Upper lobe of left lung (tissue), 6 donors: ENCODE results near the gene G0S2. TPM values are rescaled to one million over a fixed set of nuclear protein-coding genes. Genes with fewer than 3 reads are reported as not detected.
"Not testable (repeated sequence)": the region's sequence is repeated elsewhere in the genome, so short reads cannot be mapped to it uniquely, and the experiment has no call there.

Source experiments
- ATAC-seq, 2 donors: fragments of 200-7000 bp; cut with Tn5 transposase; one replicate each; pipeline ENCODE4 v1.9.1; 2022; ENCODE audit warnings: mild to moderate bottlenecking in 2 of 2, moderate library complexity in 2 of 2; ENCODE audit not compliant: low FRiP score in 2 of 2
- DNase-seq, 2 donors: peaks; one replicate each; pipeline ENCODE4 v3.0.0-alpha.2; 2019 to 2020
- H3K27ac ChIP-seq, 4 donors: fragments of 200-600 bp; sonication (generic); one replicate each; pipeline ENCODE4 v1.5.1; 2016 to 2019
- H3K27me3 ChIP-seq, 4 donors: fragments of 200-600 bp; sonication (generic); one replicate each; pipeline ENCODE4 v1.5.1; 2017 to 2019
- H3K36me3 ChIP-seq, 4 donors: fragments of 200-600 bp; sonication (generic); one replicate each; pipeline ENCODE4 v1.5.1; 2016 to 2019
- H3K4me1 ChIP-seq, 4 donors: fragments of 200-600 bp; sonication (generic); one replicate each; pipeline ENCODE4 v1.5.1; 2018 to 2019
- H3K4me3 ChIP-seq, 4 donors: fragments of 200-600 bp; sonication (generic); one replicate each; pipeline ENCODE4 v1.5.1; 2017 to 2019; ENCODE audit warnings: mild to moderate bottlenecking in 2 of 4, moderate library complexity in 1 of 4
- H3K9me3 ChIP-seq, 4 donors: fragments of 200-600 bp; sonication (generic); one replicate each; pipeline ENCODE4 v1.5.1; 2018 to 2019
- EP300 ChIP-seq, 4 donors: sonication (generic); formaldehyde crosslinking; IDR thresholded peaks; one replicate each; pipeline ENCODE4 v1.5.1; 2017; ENCODE audit warnings: antibody characterized with exemption in 4 of 4, control low read depth in 2 of 4
- POLR2A ChIP-seq, 4 donors: fragments of 450-650 bp; IDR thresholded peaks; one replicate each; pipeline ENCODE4 v1.5.1; 2016 to 2017; ENCODE audit warnings: antibody characterized with exemption in 4 of 4, mild to moderate bottlenecking in 2 of 4
- POLR2AphosphoS5 ChIP-seq, 2 donors: sonication (generic); formaldehyde crosslinking; IDR thresholded peaks; one replicate each; pipeline ENCODE4 v1.5.1; 2017; ENCODE audit warnings: antibody characterized with exemption in 2 of 2
- WGBS, 2 donors: methylation state at CpG; one replicate each; pipeline ENCODE4 v1.1.5; 2017 to 2018; 5-methylcytosine and 5-hydroxymethylcytosine counted together
- total RNA-seq, 6 donors: library from RNA; depleted of rRNA in 4 of 6; stranded (reverse); fragments of >200 nt in 4 of 6; gene quantifications; one replicate each; pipeline versions ENCODE4 v1.1.0 to v1.2.1, GENCODE V29; 2016 to 2021
- TF ChIP-seq, protein P1 (sequence below), 6 experiments: fragments of 450-650 bp in 4 of 6; fragments of 200-600 bp in 2 of 6; sonication (generic) in 2 of 6; IDR thresholded peaks; one replicate each; pipeline ENCODE4 v1.5.1; 2016 to 2019; ENCODE audit warnings: antibody characterized with exemption in 6 of 6
- donor health status: DM: no; HTN: no; CAD: no; lungs with moderate emphysema.
- donor health status: DM: no; HTN: yes; CAD: no; lungs with severe emphysema.

Gene G0S2
- total RNA-seq, 6 donors from 2014 or later: 14.4 to 108 (median 46.0) TPM

DNA sequence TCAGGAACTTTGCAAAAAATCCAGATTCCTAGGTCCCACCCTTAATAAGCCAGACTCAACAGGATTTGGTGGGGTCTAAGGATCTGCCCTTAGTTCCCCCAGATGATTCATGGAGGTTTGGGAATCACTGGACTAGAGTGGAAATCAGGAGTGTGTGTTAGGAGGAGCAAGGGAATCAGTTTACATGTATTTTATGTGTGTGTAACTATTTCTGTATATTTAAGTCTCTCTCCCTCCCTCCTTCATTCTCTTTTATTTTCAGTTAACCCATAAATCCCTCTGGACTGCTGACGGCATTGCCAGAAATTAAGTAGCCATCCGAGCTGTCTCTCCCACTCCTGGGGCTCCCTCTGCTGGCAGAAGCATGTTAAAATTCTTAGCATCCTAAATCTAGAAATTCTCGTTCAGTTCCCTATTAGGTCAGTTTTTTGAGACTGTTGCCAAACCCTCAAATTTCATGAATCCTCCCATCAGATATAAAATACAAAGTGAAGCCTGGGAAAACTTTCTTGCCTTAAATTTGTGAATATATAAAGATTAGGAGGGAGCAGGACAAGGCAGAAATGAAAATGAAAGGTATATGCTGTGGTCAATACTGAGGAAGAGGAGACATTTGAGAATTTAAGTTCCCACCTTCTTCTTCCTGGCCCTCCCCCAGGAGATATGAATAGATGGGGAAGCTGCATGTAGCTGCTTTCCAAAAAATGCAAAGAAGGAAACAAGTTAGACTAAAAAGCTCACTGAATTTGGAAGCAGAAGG lies 17.7 kb downstream of the G0S2 start:
- no peaks in the 10 kb centered on the region for H3K36me3 ChIP-seq
- H3K4me1 ChIP-seq: peaks cover 4 to 12% (median 10%) of the 10 kb centered on the region in 4 donors
- 1 to 5% methylated on average over 3 of the region's 3 CpGs for WGBS, 2 donors
- peak; percentile 60 to 89 for ATAC-seq
- DNase-seq: peak in 1 of 2 donors; percentile 63
- H3K27ac ChIP-seq: peak overlapping the region in 1 of 4 donors; percentile 31
- H3K4me3 ChIP-seq: no peak overlapping the region
- H3K27me3 ChIP-seq: no peaks in the 10 kb centered on the region
- TF ChIP-seq POLR2A (IDR thresholded peaks at IDR 0.05): no peak
- no peak for TF ChIP-seq POLR2AphosphoS5 (IDR thresholded peaks at IDR 0.05)
- TF ChIP-seq, protein P1, sequence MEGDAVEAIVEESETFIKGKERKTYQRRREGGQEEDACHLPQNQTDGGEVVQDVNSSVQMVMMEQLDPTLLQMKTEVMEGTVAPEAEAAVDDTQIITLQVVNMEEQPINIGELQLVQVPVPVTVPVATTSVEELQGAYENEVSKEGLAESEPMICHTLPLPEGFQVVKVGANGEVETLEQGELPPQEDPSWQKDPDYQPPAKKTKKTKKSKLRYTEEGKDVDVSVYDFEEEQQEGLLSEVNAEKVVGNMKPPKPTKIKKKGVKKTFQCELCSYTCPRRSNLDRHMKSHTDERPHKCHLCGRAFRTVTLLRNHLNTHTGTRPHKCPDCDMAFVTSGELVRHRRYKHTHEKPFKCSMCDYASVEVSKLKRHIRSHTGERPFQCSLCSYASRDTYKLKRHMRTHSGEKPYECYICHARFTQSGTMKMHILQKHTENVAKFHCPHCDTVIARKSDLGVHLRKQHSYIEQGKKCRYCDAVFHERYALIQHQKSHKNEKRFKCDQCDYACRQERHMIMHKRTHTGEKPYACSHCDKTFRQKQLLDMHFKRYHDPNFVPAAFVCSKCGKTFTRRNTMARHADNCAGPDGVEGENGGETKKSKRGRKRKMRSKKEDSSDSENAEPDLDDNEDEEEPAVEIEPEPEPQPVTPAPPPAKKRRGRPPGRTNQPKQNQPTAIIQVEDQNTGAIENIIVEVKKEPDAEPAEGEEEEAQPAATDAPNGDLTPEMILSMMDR (IDR thresholded peaks at IDR 0.05): peak; percentile 63 to 82 (median 74)
- no peak for TF ChIP-seq EP300 (IDR thresholded peaks at IDR 0.05)
- no peaks in the 10 kb centered on the region for H3K9me3 ChIP-seq

DNA sequence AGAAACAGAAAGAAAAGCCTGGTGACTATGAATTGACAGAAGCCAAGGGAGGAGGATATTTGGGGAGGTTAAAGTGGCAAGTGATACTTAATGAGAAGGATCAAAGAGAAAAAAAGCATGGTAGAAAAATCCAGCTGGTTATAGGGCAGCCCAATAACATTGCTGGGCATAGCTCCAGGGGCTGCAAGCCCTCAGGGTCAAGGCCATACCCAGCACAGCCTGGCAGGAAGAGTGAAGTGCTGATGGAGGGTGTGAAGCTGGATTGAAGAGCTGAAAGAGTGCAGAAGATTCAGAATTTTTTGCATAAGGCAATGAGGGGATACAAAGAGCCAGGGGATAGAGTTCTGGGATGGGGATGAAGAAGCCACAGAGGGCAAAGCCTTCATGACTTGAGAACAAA lies 21.5 kb downstream of the G0S2 start:
- H3K9me3 ChIP-seq: no peaks in the 10 kb centered on the region
- no peaks in the 10 kb centered on the region for H3K36me3 ChIP-seq
- TF ChIP-seq, protein P1 (IDR thresholded peaks at IDR 0.05): no peak
- TF ChIP-seq EP300 (IDR thresholded peaks at IDR 0.05) (no peak), POLR2AphosphoS5 (IDR thresholded peaks at IDR 0.05) (no peak), POLR2A (IDR thresholded peaks at IDR 0.05) (no peak)
- H3K4me1 ChIP-seq: peaks cover 4 to 10% (median 7%) of the 10 kb centered on the region in 4 donors
- no peak for DNase-seq
- H3K27me3 ChIP-seq: no peaks in the 10 kb centered on the region
- no peak for ATAC-seq
- H3K27ac ChIP-seq: no peak overlapping the region
- no peak overlapping the region for H3K4me3 ChIP-seq

DNA sequence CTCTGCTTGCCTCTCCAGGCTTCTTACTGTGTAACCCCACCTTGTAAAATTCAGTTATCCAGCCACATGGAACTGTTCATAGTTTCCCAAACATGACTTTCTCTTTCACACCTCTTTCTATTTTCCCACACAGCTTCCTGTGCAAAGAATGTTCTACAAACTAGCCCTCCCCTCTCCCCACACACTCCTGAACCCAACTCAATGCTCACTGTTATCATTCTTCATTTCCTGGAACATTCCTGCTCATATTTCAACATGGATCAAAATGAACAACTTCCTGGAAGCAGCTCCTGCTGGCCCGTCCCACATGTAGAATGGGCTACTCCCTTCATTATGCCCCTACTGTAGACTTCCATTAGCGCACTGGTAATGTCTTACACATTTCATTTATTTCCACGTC lies 21.9 kb downstream of the G0S2 start:
- no peak overlapping the region for H3K27ac ChIP-seq
- DNase-seq: no peak
- no peaks in the 10 kb centered on the region for H3K27me3 ChIP-seq
- 76 to 81% methylated on average over 3 of the region's 3 CpGs for WGBS, 2 donors
- no peak overlapping the region for H3K4me3 ChIP-seq
- H3K9me3 ChIP-seq: no peaks in the 10 kb centered on the region
- no peak for ATAC-seq
- no peak for TF ChIP-seq EP300 (IDR thresholded peaks at IDR 0.05)
- no peaks in the 10 kb centered on the region for H3K36me3 ChIP-seq
- H3K4me1 ChIP-seq: peaks cover under 1 to 8% (median 6%) of the 10 kb centered on the region in 4 donors

DNA sequence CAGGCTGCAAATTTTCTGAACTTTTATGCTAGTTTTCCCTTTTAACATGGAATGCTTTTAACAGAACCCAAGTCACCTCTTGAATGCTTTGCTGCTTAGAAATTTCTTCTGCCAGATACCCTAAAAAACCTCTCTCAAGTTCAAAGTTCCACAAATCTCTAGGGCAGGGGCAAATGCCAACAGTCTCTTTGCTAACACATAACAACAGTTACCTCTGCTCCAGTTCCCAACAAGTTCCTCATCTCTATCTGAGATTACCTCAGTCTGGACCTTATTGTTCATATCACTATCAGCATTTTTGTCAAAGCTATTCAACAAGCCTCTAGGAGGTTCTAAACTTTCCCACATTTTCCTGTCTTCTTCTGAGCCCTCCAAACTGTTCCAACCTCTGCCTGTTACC lies 25.5 kb downstream of the G0S2 start:
- not testable (repeated sequence) for DNase-seq, H3K9me3 ChIP-seq, H3K4me1 ChIP-seq, H3K27ac ChIP-seq, H3K36me3 ChIP-seq, ATAC-seq, H3K27me3 ChIP-seq, H3K4me3 ChIP-seq

DNA sequence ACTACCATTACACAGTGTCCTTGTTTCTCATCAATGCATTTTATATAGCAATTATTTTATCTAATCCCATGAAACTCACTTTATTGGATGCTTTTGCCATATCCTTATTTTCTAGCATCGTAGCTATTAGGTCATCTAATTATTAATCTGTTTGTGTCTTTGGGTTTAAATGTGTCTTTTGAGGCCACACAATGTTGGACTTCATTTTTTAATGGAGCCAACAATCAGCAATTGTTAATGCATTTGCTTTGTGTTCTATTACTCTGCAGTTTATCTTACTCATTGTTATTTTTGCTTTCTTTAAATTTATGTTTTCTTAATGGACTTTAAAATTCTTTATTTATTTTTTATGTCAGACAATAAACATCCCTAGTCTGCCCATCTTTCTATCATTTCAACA lies 27.6 kb downstream of the G0S2 start:
- DNase-seq: no peak
- no peak for ATAC-seq
- TF ChIP-seq EP300 (IDR thresholded peaks at IDR 0.05) (no peak), POLR2AphosphoS5 (IDR thresholded peaks at IDR 0.05) (no peak), POLR2A (IDR thresholded peaks at IDR 0.05) (no peak)
- TF ChIP-seq, protein P1 (IDR thresholded peaks at IDR 0.05): no peak
- H3K36me3 ChIP-seq: no peaks in the 10 kb centered on the region
- H3K4me3 ChIP-seq: no peak overlapping the region
- no peak overlapping the region for H3K27ac ChIP-seq
- H3K9me3 ChIP-seq: no peaks in the 10 kb centered on the region
- no peaks in the 10 kb centered on the region for H3K27me3 ChIP-seq
- no peaks in the 10 kb centered on the region for H3K4me1 ChIP-seq
- 67 to 81% methylated on average over 1 of the region's 1 CpG for WGBS, 2 donors
